ENCODE measurements around the gene COBL.

Gene COBL

DNA sequence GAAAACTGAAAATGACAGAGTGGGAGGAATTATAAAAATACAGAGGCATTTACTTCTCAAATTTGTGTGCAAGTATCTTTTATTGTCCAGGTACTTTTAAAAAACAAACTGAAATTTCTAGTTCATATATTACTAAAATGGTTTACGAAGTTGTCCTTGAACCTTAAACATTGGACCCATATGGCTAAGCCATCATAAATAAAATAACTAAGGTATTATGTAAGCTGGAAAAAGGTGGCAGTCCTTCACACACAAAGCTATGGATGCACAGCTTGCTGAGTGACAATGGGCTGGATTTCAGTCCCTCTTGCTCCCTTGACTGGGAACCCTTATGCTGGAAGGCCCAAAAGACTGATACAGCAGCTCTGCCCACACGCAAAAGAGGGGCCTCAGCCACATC is 66.1 kb downstream of the COBL start:
- DNase-seq: no peak

DNA sequence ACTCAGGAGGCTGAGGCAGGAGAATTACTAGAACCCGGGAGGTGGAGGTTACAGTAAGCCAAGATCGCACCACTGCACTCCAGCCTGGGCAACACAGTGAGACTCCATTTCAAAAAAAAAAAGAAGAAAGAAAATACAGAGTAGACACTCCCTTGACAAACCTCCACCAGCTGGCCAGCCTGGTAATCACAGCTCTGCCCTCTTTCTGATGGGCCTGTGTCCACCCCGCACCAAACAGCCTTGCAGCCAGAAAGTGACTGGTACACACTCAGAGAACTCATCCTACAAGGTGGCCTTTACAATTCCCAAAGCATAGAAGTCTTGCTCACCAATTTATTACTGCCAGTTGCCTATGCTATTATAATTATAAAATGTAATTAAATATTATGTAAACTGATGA is 66.6 kb downstream of the COBL start:
- DNase-seq: no peak

DNA sequence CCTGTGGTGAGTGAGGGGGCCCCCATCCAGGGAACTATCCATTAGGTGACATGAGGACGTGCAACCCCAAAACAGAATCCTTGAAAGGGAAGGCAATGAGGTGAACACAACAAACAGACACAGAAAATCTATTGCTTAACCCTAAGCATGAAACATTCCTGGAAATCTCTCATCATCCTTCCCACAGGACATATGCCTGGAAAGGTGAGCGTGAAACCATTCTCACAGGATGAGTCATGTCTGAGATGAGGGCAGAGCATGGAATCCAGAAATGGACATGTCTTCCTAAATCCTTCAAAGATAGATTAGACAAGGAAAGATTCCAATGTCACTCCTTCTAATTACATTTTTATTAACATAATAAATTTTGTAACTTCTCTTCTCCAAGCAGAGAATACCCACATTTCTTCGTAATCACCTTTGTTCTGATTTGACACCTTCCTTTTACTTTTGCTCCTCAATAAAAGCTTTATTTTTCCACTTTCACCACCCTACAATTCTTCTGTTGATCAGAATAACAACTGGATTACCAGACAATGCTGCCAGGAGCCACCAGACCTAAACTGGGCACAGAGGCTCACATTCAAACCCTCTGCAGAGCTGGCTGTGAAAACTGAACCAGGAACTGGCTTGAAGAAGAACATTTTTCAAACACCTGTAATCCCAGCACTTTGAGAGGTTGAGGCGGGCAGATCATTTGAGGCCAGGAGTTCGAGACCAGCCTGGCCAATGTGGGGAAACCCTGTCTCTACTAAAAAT is 67.2 kb downstream of the COBL start:
- no peak for DNase-seq

DNA sequence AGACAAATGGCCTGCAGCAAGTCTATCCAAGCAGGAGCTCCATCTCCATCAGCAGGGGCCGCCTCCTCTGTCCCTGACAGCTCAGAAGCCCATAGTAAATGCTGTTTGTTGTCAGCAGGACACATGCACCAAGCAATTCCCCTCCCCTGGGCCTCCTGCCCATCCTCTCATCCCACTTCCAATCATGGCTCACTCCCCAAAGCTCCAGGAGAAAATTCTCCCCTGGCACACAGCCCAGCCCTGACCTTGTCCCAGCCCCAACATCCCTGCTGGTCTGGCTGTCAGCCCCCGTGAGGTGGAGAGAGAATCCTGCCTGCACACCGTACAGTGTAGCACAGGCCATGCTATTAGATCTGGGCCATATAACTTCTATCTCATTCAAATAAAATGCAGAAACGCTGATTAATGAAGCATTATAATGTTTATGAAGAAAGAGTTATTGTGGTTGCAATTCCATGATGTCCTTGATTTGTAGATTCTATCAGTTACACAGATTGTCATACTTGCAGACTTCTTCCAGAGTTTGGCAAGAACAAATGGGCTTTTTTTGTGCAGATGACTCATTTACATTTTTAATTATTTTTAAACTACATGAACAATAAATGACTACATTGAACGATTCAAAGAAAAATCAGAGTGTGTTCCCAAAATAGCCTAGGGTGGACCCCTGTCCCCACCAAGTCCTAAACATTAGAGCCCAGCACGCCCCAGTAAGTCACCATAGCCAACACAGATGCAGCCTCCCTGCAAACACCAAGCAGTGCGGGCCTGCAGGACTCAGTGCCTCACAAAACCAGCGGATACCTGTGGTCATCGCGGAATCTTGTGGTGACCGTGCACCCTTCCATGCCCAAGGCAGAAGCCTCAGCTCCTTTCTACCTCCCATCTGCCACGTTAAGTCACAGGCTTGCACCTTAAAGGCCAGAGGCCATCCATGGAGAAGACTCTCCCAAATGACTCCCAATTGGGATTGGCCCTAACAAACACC is 70.1 kb downstream of the COBL start:
- DNase-seq: peak; percentile 90 to 98

DNA sequence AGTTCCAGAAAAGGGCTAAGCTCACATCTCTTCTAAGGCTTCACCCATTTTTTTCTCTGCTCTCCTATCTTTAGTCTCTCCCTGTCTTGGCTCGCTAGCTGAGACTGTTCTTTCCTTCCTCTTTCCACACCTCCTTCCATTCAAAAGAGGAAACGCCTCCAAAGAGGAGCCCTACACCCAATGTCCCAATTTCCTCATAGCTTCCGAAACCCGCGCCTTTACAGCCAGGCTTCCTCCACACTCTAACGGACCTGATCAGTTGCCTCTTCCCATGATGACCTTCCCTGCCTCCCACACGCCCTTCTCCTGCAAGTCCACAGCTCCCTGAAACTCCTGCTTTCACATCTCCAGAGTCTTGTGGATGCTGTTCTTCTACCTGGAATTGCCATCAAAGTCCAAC is 71.7 kb downstream of the COBL start:
- DNase-seq: no peak

DNA sequence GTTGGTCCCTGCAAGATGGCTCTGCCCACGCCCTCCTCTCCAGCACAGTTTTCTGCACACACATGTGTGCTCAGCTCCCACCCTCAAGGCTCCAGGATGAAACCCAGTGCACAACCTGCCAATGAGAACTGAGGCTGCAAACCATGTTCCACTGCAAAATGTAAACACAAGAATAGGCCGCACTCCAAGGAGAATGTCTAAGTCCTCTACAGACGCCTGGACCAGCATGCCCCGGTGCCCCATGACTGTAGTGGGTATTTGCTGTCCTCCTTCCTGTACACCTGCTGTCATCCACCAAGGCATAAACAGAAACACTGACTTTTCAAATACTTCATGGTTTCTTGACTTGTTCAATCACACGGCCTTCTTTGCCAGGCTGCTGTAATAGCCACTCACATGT is 72.6 kb downstream of the COBL start:
- no peak for DNase-seq

DNA sequence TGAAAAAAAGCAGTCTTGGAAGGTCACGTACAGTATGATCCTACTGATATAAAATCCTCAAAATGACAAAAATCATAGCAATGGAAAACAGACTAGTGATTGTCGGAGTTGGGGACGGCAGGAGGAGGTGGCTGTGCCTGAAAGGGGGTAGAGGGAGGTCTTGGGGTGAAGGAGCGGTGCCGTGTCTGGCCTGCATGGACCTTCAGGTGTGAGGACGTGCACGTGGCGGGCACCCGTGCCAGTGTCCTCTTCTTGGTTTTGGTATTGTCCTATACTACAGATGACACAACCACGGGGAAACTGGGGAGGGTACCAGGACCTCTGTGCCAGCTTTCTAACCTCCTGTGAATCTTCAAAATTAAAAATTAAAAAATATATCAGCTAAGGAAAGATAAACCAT is 73.0 kb downstream of the COBL start:
- DNase-seq: no peak

DNA sequence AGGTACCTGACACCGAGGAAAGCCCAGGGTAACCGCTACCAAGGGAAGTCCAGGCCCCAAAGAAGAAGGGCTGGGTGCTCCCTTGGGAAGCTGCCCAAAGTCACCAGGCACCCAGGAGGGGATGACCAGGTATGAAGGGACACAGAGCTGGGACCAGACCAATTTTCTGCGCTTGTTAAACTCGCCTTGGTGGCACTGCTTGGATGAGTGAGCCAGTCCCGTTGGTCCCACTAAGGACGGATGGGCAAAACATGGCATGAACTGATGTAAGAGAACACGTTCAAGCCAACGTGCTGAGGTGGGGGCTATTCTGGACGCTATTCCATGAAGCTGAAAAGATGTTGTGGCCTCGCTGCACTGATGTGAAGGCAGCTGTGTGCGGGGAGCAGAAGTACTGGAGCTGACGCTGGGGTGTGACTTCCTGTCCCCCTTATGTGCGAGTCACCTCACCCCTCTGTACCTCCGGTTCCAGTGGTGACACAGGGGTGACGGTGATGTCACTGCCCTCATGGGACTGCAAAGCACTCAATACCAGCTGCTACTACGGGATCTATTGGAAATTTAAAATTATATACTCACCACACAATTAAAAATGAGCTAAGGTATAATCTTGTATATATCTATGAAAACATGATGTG is 73.6 kb downstream of the COBL start:
- no peak for DNase-seq

DNA sequence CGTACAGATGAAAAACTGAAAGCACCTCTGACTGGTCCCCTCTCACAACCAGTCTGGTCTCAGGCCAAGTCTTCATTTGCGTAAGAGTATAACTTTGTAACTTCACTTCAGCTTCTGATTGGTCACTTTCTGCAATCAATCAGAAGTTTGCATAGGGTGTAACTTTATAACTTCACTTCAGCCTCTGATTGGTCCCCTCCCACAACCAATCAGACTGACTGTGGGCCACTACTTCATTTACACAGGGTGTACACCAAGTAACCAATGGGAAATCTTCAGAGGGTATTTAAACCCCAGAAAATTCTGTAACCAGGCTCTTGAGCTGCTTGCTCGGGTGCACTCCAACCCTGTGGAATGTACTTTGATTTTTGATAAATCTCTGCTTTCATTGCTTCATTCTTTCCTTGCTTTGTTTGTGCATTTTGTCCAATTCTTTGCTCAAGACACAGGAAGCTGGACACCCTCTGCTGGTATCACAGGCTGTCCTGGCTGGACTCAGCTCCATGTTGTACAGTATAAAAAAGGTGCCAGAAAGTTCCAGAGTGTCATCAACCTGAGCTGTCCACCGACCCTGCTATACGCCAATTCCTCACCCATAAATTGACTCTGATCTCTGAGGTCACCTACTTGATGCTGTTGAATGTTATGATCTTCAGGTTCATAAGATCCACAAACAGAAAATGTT is 74.5 kb downstream of the COBL start:
- no peak for DNase-seq

DNA sequence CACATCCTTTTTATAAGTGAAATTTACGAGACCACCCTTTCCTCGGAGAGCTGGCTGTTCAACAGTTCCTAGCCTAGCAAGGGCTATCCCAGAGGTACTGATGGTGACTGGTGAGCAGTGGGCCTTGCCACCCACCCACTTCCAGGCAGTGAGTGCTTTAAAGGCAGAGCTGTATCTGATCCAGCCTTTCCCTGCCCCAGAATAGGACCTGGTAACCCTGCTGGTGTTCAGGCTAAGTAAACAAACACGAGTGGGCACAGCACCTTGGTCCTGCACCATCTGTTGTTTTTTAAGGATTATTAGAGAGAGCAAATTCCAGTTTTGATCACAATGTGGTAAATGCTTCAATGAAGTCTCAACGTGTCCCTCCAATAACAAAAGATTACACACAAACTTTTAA is 75.7 kb downstream of the COBL start:
- DNase-seq: peak in 1 of 2 experiments; percentile 65

DNA sequence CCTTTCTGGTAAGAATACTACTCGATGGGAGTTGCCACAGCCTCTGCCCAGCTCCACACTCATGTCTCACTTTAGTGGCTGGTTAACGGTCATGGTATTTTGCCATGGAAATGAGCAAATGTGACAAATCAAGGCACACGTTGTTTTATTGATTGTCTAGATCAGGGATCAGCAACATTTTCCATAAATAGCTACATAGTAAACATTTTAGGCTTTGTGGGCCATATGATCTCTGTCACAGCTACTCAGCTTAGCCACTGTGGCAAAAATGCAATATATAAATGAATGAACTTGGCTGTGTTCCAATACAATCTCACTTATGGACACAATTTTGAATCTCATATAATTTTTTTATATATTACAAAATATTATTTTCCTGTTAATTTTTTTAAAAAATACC is 76.9 kb downstream of the COBL start:
- no peak for DNase-seq

DNA sequence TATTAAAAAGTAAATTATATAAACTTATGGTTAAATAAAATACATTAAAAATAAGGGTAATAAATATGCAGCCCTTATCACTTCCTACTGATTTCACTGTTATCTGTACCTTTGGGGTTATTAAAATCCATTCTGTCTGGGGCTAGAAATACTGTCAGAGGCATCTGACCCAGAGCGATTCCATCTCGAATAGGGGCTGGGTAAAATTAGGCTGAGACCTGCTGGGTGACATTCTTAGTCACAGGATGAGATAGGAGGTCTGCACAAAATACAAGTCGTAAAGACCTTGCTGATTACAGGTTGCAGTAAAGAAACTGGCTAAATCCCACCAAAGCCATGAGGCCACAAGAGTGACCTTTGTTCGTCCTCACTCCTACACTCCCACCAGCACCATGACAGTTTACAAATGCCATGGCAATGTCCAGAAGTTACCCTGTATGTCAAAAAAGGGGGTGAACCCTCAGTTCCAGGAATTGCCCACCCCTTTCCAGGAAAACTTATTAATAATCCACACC is 77.6 kb downstream of the COBL start:
- no peak for DNase-seq

DNA sequence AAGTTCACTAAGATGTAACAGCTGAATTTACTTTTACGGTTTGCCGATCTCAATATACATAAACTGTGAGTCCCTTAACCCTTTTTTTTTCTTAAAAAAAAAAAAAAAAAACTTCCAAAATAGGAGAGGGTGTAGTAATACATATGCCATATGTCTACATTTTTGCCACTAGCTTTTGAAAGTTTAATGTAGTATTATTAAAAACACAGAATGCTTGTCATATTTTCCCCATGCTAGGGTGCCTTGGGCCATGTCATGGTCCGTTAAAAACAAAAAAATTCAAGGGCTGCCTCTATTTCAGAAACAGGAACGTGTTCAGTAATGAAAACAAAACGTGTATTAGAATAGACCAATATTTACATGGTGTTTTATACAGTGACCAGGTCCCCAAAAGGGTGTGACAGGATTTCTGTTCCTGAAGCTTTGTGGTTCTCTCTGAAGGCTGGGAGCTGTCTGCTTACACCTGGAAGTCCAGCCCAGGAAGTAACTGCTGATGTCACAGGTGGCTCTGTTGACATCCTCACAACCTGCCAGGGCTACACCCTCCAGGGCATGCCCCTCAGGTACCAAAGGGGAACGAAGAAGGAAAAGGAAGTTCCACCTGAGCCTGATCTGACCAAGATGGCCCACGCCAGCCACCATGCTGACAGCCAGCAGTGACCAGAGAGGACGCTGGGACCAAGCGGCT is 79.0 kb downstream of the COBL start:
- DNase-seq: no peak

DNA sequence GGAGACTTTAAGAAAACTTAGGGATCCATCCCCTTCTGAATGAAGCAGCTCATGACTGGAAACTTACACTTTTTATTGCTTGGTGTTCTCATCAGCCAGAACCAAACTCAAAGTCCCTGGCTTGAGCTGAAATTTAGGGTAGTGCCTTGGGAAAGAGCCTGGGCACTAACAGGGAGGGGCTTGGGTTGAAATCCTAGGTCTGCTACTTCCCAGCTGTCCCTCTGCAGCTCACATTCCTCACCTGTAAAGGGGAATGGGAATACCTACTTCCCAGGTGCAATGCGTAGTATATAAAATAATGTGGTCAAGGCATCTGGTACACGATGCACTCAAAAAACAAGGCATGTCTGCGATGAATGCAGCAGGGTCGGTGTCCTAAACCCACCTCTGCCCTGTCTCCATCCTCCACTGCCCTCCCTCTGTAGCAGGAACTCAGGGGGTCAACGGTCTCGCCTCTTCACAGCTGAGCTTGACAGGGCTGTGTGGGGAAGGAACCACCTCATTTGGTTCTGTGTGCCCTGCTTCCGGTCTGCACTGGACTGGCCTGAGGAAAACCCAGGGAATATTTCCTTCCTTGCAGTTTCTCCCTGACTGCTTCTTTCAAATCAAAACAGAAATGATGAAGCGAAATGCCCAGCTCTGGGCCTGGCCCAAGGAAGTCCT is 80.0 kb downstream of the COBL start:
- no peak for DNase-seq

DNA sequence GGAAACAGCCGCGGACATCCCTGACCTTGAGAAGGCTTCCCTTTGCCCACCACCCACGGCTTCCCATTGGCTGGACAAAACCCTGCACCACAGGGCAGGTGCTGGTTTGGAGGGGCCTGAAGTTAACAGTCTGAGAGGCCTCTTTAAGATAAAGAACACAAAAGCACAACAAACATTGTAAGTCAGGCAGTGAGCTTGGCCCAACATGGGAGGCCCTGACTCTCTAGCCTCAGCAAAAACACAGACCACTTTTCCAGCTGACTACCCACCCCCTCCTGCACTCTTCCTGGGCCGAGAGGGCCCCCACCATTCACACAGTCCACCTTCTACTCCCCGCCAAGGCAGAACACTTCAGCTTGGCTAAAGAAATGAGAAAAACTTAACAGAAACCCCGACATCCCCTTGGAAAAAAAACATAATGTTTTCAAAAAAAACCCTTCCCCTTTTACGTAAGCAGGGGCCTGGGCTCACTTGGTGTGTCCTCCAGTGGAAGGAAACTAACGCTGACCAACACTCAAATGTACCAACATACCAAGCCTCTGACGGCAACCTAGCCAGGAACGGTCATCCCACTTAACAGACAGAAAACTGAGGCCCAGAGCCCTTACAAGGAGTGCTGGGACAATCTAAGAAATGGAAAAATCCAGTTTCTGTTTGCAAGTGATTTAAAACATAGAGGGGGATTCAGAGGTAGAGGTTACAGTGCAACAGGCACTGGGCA is 80.9 kb downstream of the COBL start:
- no peak for DNase-seq

DNA sequence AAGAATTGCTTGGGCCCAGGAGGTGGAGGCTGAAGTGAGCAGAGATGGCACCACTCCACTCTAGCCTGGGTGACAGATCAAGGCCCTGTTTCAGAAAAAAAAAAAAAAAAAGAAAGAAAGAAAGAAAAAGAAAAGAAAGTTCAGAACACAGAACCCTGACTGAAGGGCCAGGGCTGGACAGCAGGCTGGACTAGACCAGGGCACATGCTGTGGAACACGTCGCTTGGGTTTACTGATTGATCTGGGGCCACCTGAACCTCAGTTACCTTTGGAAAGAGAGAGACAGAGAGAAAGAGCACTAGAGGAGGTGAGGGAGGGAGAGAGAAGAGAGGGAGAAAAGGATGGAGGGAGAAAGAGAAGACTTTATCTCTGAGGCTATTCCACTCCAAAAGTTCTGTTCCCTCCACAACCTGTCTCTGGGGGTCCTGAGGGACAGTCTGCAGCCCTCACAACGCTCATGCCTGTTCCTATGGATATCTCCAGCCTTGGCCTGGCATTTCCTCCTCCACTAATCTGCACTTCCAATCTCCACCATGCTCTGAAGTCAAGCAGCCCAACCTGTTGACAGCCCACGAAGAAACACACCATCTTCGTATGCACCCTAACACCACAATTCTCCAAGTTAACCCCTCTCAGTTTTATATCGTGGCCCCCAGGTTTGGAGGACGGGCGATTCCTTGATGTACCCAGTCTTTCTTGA is 81.8 kb downstream of the COBL start:
- no peak for DNase-seq

DNA sequence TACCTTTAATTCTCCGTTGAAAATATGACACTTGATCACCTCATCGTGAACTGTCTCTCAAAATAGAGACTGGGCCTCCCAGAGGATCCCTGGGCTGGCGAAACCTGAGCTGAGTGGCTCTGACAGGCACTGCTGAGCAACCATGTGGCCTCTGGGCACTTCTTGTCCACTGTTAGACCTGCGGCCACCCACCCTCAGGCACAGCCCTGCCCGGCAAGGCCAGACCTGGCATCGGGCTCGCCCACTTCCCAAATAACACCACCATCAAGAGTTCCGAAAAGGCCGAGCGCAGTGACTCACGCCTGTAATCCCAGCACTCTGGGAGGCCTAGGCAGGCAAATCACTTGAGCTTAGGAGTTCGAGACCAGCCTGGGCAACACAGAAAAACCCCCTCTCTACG is 82.5 kb downstream of the COBL start:
- peak; percentile 68 to 89 for DNase-seq

DNA sequence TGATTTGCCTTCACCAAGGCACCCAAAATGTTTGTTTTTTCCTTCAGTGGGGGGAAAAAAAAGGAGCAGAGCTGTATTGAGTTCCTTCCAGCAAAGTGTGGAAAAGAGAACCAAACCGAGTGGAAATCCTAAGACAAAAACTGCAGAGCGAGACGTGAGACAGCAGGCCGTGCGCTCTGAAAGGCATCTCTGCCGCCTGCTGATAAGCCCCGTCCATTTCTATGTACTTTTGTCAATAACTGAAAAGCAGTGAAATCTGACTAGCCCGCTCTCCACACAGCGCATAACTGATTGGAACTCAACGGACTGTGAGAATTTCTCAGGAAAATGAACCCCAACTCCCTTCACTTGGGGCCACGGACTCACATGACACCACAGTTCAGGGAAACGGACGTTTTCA is 83.2 kb downstream of the COBL start:
- DNase-seq: no peak

DNA sequence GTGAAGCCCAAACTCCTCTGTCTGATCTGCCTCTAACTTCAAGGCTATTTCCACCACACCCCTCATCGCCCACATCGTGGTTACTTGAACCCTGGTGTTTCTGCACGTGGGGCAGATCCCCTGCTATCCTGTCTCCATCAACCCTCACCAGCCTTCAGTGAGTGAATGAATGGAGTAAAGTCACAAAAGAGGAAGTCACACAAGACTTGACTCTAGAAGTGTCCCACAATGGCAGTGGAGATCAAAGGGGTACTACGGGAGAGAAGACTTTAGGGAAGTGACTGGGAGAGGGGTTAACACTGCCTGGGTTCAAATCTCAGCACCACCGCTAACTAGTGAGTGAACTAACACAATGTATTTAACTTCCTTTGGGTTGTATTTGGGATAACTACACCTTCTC is 85.9 kb downstream of the COBL start:
- DNase-seq: no peak

DNA sequence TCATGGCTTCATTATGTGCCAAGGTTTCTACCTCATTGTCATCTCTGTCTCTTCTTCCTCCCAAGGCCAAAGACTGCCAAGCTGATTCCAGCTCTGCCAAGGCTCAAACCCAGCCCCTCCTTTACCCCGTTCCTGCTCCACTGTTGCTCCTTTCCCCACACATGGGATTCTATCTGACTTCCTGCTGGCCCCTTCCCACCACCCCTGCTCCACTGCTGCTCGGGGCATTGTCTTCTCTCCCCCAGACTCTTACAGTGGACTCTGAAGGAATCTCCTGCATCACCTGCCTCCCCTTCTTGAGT is 86.3 kb downstream of the COBL start:
- no peak for DNase-seq
